OCI-LY7 (cell line): Measurements from ENCODE around the gene TCERG1L.
"Not testable (repeated sequence)": the region's sequence is repeated elsewhere in the genome, so short reads cannot be mapped to it uniquely, and the experiment has no call there.

Experiments
- EZH2phosphoT487 ChIP-seq: fragments of 200-600 bp; sonication (generic); IDR thresholded peaks from 2 replicates; pipeline ENCODE4 v1.6.1; 2018; ENCODE audit warnings: low read depth, borderline replicate concordance, mild to moderate bottlenecking, mixed run types, antibody characterized with exemption, low read length, moderate library complexity, mixed read lengths
- TF ChIP-seq, protein P1 (sequence below): fragments of 200-600 bp; sonication (generic); conservative IDR thresholded peaks from 2 replicates; pipeline ENCODE4 v1.5.1; 2014; ENCODE audit warnings: mild to moderate bottlenecking, antibody characterized with exemption, low read length, moderate library complexity, mixed read lengths

DNA sequence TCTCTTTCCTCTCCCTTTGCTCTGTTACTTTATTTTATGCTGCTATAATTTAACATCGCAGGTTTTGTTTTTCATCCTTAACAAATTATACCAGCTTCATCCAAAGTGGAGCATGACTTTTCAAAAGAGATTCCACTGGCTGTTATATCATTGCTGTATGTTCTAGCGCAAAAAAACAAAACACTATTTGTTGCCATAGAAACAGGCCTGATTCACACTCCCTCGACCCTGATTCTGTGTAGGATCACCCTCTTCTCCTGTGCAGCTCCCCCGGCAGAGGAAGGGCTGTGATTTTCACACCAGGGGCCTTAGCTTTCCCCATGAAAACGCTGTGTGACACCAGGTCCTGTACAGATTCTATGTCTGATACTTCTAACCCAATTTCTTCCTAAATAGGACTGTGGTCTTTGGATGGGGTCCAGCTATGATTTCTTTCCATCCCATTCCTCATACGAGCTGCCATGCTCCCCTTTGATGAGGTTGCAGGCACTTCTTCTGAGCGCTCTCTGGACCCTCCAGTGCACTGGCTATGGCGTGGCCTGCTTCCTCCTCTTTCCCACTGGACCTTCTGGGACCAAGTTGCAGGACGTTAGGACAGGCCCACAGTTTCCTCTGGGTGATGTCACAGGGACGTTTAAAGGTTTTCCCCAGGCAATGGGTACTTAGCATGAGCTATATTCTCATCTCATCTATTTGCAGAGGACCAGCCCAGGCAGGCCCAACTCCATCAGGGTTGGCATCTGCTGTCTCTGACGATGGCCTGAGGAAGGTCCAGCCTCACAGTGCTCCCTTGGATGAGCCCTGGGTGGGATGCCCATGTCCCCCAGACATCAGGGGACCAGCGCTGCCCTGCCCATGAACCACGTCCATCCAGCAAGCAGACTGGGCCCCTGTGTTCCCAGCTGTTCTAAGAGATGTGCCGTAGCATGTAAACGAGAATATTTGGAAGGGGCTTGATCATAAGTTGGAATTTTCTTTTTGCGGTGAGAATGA, 210.8 kb downstream of the TCERG1L start:
- TF ChIP-seq, protein P1, sequence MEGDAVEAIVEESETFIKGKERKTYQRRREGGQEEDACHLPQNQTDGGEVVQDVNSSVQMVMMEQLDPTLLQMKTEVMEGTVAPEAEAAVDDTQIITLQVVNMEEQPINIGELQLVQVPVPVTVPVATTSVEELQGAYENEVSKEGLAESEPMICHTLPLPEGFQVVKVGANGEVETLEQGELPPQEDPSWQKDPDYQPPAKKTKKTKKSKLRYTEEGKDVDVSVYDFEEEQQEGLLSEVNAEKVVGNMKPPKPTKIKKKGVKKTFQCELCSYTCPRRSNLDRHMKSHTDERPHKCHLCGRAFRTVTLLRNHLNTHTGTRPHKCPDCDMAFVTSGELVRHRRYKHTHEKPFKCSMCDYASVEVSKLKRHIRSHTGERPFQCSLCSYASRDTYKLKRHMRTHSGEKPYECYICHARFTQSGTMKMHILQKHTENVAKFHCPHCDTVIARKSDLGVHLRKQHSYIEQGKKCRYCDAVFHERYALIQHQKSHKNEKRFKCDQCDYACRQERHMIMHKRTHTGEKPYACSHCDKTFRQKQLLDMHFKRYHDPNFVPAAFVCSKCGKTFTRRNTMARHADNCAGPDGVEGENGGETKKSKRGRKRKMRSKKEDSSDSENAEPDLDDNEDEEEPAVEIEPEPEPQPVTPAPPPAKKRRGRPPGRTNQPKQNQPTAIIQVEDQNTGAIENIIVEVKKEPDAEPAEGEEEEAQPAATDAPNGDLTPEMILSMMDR = not testable (repeated sequence)
- TF ChIP-seq EZH2phosphoT487 = not testable (repeated sequence)
